ENCODE data around the gene NFIC. TPM values are rescaled to one million over a fixed set of nuclear protein-coding genes. Genes with fewer than 3 reads are reported as not detected.

NFIC gene
- polyA plus RNA-seq, 2 of the 4 experiments (the other 2 are of a cell fraction), result 2.6 to 34.9 TPM

DNA sequence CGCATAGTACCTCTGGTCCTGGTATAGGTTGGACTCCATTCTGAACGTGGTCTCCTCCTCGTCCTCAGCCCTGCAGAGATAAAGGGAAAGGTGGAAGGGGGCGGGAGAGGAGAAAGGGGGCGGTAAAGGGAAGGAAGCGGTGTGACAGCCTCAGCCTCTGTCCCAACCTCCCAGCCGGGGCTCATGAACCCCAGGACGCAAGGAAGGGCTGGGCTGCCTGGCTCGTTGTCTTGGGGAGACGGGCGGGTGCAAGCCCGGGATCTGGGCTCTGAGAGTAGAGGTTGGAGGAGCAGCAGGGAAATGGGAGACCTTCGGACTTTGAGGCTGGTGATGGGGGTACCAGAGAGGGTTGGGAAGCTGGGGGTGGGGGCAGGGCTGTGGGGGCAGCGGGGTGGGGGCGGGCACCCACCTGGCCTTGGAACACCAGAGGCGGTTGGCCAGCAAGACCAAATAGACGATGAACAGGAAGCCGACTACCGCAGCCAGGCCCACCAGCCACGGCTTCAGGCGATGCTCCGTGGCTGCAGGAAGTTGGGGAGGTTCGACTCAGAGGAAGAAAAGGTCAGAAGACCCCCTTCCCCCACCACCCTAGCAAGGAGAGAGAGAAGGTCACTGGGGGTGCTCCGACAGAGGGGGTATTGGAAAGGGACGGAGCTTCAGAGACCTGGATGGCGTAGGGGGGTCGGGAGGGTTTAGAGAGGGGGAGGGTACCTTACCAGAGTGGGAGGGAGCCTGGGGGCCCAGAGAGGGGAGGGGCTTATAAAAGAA lies 112.2 kb downstream of the NFIC start:
- Histone ChIP-seq H3K4me3 (no peak overlapping the region), H3K4me2 (peak overlapping the region; percentile 64), H3K4me1 (peaks cover 8% of the 10 kb centered on the region; the same call in 2 of the 3 replicates), H3K27ac (0 out of 6 replicates have a peak overlapping the region, but pooled peaks of 1 of the 2 experiments have one; percentile 21), H3K9me3 (no peaks in the 10 kb centered on the region)
- WGBS (ENCODE audit: missing lambda C conversion rate), result 45% methylated on average over 13 of the region's 27 CpGs
- no peak for FAIRE-seq
- ATAC-seq, result peak in 1 of 2 experiments; percentile 4; a peak in 2 of 6 replicates
- TF ChIP-seq NPAS2 (CRISPR knock-in tag; IDR thresholded peaks at IDR 0.05; ENCODE audit: borderline replicate concordance) (no peak), MAZ (IDR thresholded peaks at IDR 0.05; ENCODE audit: borderline replicate concordance, low read depth, low read length) (no peak), EHMT2 (IDR thresholded peaks at IDR 0.05; ENCODE audit: low read depth) (no peak), CEBPB (IDR thresholded peaks at IDR 0.05) (no peak), HES2 (IDR thresholded peaks at IDR 0.05) (no peak)
- no peak for DNase-seq (ENCODE audit: low read depth in 1 of 2, low spot score in 1 of 2)
- CTCF ChIA-PET, result interaction anchor here (0.6 to 2.0 kb wide), 5 partner anchors 50 to 183 kb away, joined by 3 to 7 read pairs (median 4); no protein-coding TSS in a partner anchor
- POLR2A ChIA-PET, result no interaction called here

- CTCF ChIA-PET, result interaction anchor here (1.6 to 2.0 kb wide), 3 partner anchors 50 to 175 kb away, joined by 4 to 7 read pairs (median 4); no protein-coding TSS in a partner anchor
- DNase-seq (ENCODE audit: low read depth in 1 of 2, low spot score in 1 of 2), result peak in 1 of 2 experiments; percentile 66
- POLR2A ChIA-PET, result no interaction called here
Measured at GRCh38 chr19:3479177-3479833, 112.9 kb downstream of the NFIC start.

More at GRCh38 chr19:3479177-3479833, 112.9 kb downstream of the NFIC start:
- WGBS (ENCODE audit: missing lambda C conversion rate), result 3% methylated on average over 4 of the region's 7 CpGs
- ATAC-seq (peak in 1 of 2 experiments; percentile 56; a peak in 3 of 6 replicates), FAIRE-seq (no peak)
- no peaks in the 10 kb centered on the region for H3K9me3 ChIP-seq
- 0 out of 6 replicates have a peak overlapping the region, but pooled peaks of 1 of the 2 experiments have one; percentile 21 for H3K27ac ChIP-seq
- no peak overlapping the region for H3K4me3 ChIP-seq
- peaks cover 2% of the 10 kb centered on the region; the same call in 2 of the 3 replicates for H3K4me1 ChIP-seq
- TF ChIP-seq FOSL2 (IDR thresholded peaks at IDR 0.05) (no peak), FOSL2 (CRISPR knock-in tag; IDR thresholded peaks at IDR 0.05) (no peak), RNF2 (IDR thresholded peaks at IDR 0.05; ENCODE audit: borderline replicate concordance, low read depth) (no peak), CTCF (IDR thresholded peaks at IDR 0.05) (no peak), HEYL (CRISPR knock-in tag; IDR thresholded peaks at IDR 0.05) (no peak), TP53 (CRISPR knock-in tag; IDR thresholded peaks at IDR 0.05) (no peak), RCOR1 (IDR thresholded peaks at IDR 0.05; ENCODE audit: low read depth, low read length) (no peak), PBX3 (IDR thresholded peaks at IDR 0.05) (no peak), RARB (CRISPR knock-in tag; IDR thresholded peaks at IDR 0.05) (no peak), MAX (IDR thresholded peaks at IDR 0.05) (no peak), ZSCAN20 (CRISPR knock-in tag; IDR thresholded peaks at IDR 0.05) (no peak), JUN (IDR thresholded peaks at IDR 0.05) (no peak), ZC3H11A (IDR thresholded peaks at IDR 0.05) (no peak), HMGXB4 (CRISPR knock-in tag; IDR thresholded peaks at IDR 0.05; ENCODE audit: borderline replicate concordance) (no peak), HDAC2 (IDR thresholded peaks at IDR 0.05) (no peak), HOXA7 (CRISPR knock-in tag; IDR thresholded peaks at IDR 0.05) (no peak), KDM5A (IDR thresholded peaks at IDR 0.05) (no peak)
- peak overlapping the region; percentile 64 for H3K4me2 ChIP-seq

Data from A549 (cell line).